Panc1 (cell line): Measurements from ENCODE around the gene NPFF. TPM values are rescaled to one million over a fixed set of nuclear protein-coding genes. Genes with fewer than 3 reads are reported as not detected.

Source experiments
- ATAC-seq: fragments of 200-7000 bp; cut with Tn5 transposase; 2 replicates; pipeline ENCODE4 v1.9.1; 2020; ENCODE audit warnings: mild to moderate bottlenecking, moderate library complexity
- Bru-seq: library from RNA; stranded (reverse); fragments of 400-500 nt; gene quantifications from one replicate; lab custom pipeline; 2021; lab: Mats Ljungman, UMichigan
- BruChase-seq, 2 experiments: library from RNA; stranded (reverse); fragments of 400-500 nt; gene quantifications; one replicate each; lab custom pipeline; 2021; lab: Mats Ljungman, UMichigan
- BruUV-seq: library from RNA; stranded (reverse); fragments of 400-500 nt; replicated peaks from 2 replicates; lab custom pipeline; 2021; lab: Mats Ljungman, UMichigan
- CTCF ChIA-PET: fragments of 300-600 bp; sonication (Branson Sonifier 250); formaldehyde crosslinking; loops from one replicate; lab custom pipeline; 2022; ENCODE audit warnings: antibody characterized with exemption; lab: Charles Lee
- POLR2A ChIA-PET: fragments of 300-600 bp; sonication (Branson Sonifier 250); formaldehyde crosslinking; loops from one replicate; lab custom pipeline; 2022; ENCODE audit warnings: antibody characterized with exemption; lab: Charles Lee
- DNase-seq: peaks from one replicate; pipeline ENCODE4 v3.0.0-alpha.2; 2010; ENCODE audit warnings: low read depth, low spot score
- H3K27ac ChIP-seq: 2 replicates; pipeline ENCODE4 v1.5.1; 2011; ENCODE audit warnings: mild to moderate bottlenecking, low read length, inconsistent platforms
- H3K27me3 ChIP-seq: fragments of 200-500 bp; sonication (Bioruptor generic); 2 replicates; pipeline ENCODE4 v1.6.0; 2014; ENCODE audit warnings: low read length, inconsistent platforms; ENCODE audit not compliant: control insufficient read depth, insufficient read depth
- H3K36me3 ChIP-seq: fragments of 200-500 bp; sonication (Bioruptor generic); 2 replicates; pipeline ENCODE4 v1.5.1; 2014; ENCODE audit warnings: inconsistent platforms, mild to moderate bottlenecking, low read length, moderate library complexity; ENCODE audit not compliant: control insufficient read depth, insufficient read depth
- H3K4me1 ChIP-seq: 2 replicates; pipeline ENCODE4 v1.5.1; 2011; ENCODE audit warnings: inconsistent platforms, mild to moderate bottlenecking, low read length, moderate library complexity; ENCODE audit not compliant: control insufficient read depth, insufficient read depth
- H3K4me3 ChIP-seq, 2 experiments: 2 replicates each; pipeline ENCODE4 v1.5.1; 2011 to 2012; ENCODE audit warnings: low read depth in 2 of 2, low read length in 2 of 2, mild to moderate bottlenecking in 2 of 2, inconsistent platforms in 1 of 2, moderate library complexity in 1 of 2
- H3K9me3 ChIP-seq: fragments of 200-500 bp; sonication (Bioruptor generic); 2 replicates; pipeline ENCODE4 v1.5.1; 2014; ENCODE audit warnings: low read depth, mild to moderate bottlenecking, inconsistent platforms, low read length, moderate library complexity; ENCODE audit not compliant: control insufficient read depth, insufficient read depth
- POLR2AphosphoS5 ChIP-seq: IDR thresholded peaks from 2 replicates; pipeline ENCODE4 v1.6.1; 2012; ENCODE audit warnings: mild to moderate bottlenecking, low read depth, low read length, moderate library complexity
- SIN3A ChIP-seq: IDR thresholded peaks from 2 replicates; pipeline ENCODE4 v1.6.1; 2012; ENCODE audit warnings: low read depth, mild to moderate bottlenecking, low read length, moderate library complexity, borderline replicate concordance; ENCODE audit not compliant: insufficient read depth
- TCF7L2 ChIP-seq: IDR thresholded peaks from 2 replicates; pipeline ENCODE4 v1.6.1; 2011; ENCODE audit warnings: mild to moderate bottlenecking, low read depth, low read length, inconsistent platforms
- in situ Hi-C: cut with HindIII; loops from 2 replicates; pipeline ENCODE4 v1.10.0; 2016; ENCODE audit warnings: low sequenced_read_pairs, low pct_unique_long_range_greater_than_20kb
- intact Hi-C: fragments of 100-400 bp; cut with micrococcal nuclease; formaldehyde crosslinking; loops from one replicate; pipeline ENCODE4 v1.10.0; 2022; ENCODE audit not compliant: unreplicated experiment
- long read RNA-seq: library from polyadenylated mRNA; unstranded; transcript quantifications from one replicate; pipeline ENCODE4 v2.0.0, GENCODE V29; 2021; ENCODE audit not compliant: unreplicated experiment
- polyA plus RNA-seq: library from polyadenylated mRNA; unstranded; fragments of >200 nt; gene quantifications from one replicate; pipeline ENCODE4 v1.2.1, GENCODE V29; 2012; ENCODE audit warnings: missing spikeins; ENCODE audit not compliant: insufficient read length
- total RNA-seq: library from RNA; stranded (reverse); gene quantifications from one replicate; pipeline ENCODE4 v1.2.1, GENCODE V29; 2021; ENCODE audit not compliant: unreplicated experiment
- TF ChIP-seq, protein P1 (sequence below): fragments of 450-650 bp; IDR thresholded peaks from 2 replicates; pipeline ENCODE4 v1.5.1; 2017; ENCODE audit warnings: mild to moderate bottlenecking
- TF ChIP-seq, protein P2 (sequence below), 2 experiments: IDR thresholded peaks; 2 replicates each; pipeline ENCODE4 v1.6.1; 2011 to 2012; ENCODE audit warnings: low read depth in 2 of 2, control low read depth in 1 of 2, low read length in 1 of 2, mild to moderate bottlenecking in 1 of 2, moderate library complexity in 1 of 2; ENCODE audit not compliant: insufficient read depth in 1 of 2

NPFF gene, protein sequence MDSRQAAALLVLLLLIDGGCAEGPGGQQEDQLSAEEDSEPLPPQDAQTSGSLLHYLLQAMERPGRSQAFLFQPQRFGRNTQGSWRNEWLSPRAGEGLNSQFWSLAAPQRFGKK
- total RNA-seq (not detected), Bru-seq, nascent RNA (percentile 67 among the genes with signal in this experiment), BruChase-seq, experiment 1, labeled RNA remaining after a 2-hour chase (percentile 89 among the genes with signal in this experiment), BruChase-seq, experiment 2, labeled RNA remaining after a 6-hour chase (percentile 81 among the genes with signal in this experiment)
- polyA plus RNA-seq, result not detected
- long read RNA-seq, partial matches to known transcripts, result 0 of 2 reads
- long read RNA-seq, other reads (novel, unspliced or antisense), result 2 of 2 reads

DNA sequence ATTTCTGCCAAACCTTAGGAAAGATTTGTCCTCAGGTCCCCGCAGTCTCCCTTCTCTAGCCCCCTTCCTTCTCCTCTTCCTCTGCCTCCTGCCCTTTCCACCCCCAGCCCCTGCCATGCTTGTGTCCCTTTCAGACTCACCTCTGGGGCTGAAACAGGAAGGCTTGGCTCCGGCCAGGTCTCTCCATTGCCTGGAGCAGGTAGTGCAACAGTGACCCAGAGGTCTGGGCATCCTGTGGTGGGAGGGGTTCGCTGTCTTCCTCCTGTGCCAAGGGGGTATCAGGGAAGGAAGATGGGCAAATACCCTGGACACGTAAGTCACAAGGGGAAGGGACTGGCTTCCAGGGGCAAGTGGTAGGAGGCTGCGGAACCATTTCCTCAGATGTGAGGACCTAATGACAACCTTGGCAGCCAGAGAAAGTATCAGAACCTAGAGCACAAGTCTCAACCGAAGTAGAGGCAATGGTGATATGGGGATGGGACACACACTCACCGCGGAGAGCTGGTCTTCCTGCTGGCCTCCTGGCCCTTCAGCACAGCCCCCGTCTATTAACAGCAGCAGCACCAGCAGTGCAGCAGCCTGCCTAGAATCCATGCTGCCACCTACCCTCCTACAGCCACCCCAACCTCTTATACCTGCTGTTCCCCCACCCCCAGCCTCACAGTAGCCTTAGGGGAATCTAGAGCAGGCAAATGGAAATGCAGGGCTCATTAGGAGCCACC lies at the start of gene NPFF:
Gene NPFF, minus strand, starts transcription at position 604 of the 722 bp plus-strand sequence. Its CDS starts 10 bp downstream, at position 594.
- TF ChIP-seq TCF7L2 (no peak), SIN3A (no peak), POLR2AphosphoS5 (no peak)
- TF ChIP-seq, protein P1, sequence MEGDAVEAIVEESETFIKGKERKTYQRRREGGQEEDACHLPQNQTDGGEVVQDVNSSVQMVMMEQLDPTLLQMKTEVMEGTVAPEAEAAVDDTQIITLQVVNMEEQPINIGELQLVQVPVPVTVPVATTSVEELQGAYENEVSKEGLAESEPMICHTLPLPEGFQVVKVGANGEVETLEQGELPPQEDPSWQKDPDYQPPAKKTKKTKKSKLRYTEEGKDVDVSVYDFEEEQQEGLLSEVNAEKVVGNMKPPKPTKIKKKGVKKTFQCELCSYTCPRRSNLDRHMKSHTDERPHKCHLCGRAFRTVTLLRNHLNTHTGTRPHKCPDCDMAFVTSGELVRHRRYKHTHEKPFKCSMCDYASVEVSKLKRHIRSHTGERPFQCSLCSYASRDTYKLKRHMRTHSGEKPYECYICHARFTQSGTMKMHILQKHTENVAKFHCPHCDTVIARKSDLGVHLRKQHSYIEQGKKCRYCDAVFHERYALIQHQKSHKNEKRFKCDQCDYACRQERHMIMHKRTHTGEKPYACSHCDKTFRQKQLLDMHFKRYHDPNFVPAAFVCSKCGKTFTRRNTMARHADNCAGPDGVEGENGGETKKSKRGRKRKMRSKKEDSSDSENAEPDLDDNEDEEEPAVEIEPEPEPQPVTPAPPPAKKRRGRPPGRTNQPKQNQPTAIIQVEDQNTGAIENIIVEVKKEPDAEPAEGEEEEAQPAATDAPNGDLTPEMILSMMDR, result no peak
- TF ChIP-seq, protein P2, sequence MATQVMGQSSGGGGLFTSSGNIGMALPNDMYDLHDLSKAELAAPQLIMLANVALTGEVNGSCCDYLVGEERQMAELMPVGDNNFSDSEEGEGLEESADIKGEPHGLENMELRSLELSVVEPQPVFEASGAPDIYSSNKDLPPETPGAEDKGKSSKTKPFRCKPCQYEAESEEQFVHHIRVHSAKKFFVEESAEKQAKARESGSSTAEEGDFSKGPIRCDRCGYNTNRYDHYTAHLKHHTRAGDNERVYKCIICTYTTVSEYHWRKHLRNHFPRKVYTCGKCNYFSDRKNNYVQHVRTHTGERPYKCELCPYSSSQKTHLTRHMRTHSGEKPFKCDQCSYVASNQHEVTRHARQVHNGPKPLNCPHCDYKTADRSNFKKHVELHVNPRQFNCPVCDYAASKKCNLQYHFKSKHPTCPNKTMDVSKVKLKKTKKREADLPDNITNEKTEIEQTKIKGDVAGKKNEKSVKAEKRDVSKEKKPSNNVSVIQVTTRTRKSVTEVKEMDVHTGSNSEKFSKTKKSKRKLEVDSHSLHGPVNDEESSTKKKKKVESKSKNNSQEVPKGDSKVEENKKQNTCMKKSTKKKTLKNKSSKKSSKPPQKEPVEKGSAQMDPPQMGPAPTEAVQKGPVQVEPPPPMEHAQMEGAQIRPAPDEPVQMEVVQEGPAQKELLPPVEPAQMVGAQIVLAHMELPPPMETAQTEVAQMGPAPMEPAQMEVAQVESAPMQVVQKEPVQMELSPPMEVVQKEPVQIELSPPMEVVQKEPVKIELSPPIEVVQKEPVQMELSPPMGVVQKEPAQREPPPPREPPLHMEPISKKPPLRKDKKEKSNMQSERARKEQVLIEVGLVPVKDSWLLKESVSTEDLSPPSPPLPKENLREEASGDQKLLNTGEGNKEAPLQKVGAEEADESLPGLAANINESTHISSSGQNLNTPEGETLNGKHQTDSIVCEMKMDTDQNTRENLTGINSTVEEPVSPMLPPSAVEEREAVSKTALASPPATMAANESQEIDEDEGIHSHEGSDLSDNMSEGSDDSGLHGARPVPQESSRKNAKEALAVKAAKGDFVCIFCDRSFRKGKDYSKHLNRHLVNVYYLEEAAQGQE (IDR thresholded peaks at IDR 0.05; ENCODE audit: insufficient read depth in 1 of 2, low read depth in 2 of 2, low read length in 1 of 2), result no peak
- Histone ChIP-seq H3K9me3 (no peaks in the 10 kb centered on the region), H3K27ac (no peak within 1 kb of the TSS), H3K4me1 (peaks cover 16% of the 10 kb centered on the region), H3K36me3 (no peaks in the 10 kb centered on the region; the same call in none of the 2 replicates), H3K27me3 (no peaks in the 10 kb centered on the region), H3K4me3 (no peak within 1 kb of the TSS)
- intact Hi-C loops (loop anchor here (5.0 kb wide), 1 partner anchor 185 kb away; the partner anchor contains the start of gene AAAS), in situ Hi-C loops (no loop called here)
- no TSS peak for BruUV-seq
- ATAC-seq (no peak), DNase-seq (no peak)
- ChIA-PET CTCF (no interaction called here), POLR2A (no interaction called here)

DNA sequence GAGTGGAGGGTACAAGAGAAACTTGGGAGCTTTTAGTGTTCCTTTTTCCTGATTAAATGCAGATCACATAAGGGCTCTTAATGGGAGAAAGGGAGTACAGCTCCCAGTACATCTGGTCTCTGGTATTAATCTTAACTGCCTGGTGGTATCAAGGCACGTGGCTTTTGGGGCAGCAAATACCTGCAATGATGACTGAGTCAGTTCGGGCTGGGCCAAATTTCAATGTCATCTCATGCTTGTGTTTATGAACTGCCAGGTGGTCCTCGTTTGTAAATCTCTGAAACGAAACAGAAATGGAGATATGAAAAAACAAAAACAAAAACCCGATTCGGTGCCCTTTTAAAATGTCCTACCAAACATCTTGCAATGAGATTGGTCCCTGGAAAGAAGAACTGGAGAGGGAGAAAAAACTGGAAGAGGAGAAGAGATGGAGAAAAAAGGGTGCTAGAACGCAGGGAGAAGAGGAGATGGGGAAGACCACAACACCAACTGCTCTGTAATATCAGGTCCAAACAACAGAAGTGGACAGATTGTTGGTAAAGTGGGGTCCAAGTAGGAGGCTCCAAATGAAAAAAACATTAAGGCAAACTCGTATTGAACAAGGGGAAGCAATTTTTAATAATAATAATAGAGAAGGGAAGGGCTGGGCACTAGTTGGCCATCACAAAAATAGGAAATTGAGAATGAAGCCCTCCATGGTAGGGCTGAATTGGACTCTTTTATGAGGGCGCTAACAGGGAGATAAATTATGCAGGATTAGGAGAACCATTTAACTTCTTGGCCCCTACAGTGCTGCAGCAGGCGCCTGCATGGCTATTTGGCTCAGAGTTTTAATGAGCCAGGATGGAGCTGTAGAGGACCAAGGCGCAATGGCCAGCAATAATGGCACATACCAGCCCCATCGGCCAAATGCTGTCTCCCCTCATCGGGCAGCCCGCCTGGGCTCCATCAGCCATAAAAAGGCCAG lies 45.4 kb upstream of the NPFF start:
- H3K27ac ChIP-seq, result no peak overlapping the region
- no peaks in the 10 kb centered on the region for H3K4me1 ChIP-seq
- intact Hi-C loops (no loop called here), in situ Hi-C loops (no loop called here)
- H3K27me3 ChIP-seq, result no peaks in the 10 kb centered on the region
- DNase-seq (no peak), ATAC-seq (no peak)
- H3K4me3 ChIP-seq, result no peak overlapping the region
- CTCF ChIA-PET, result interaction anchor here (1.0 kb wide), 1 partner anchor 9 kb away, joined by 3 read pairs; no protein-coding TSS in a partner anchor
- TF ChIP-seq TCF7L2, result no peak
- TF ChIP-seq POLR2AphosphoS5, result no peak
- no peak for TF ChIP-seq SIN3A
- TF ChIP-seq, protein P1, result no peak
- H3K36me3 ChIP-seq, result peaks cover 6% of the 10 kb centered on the region; the same call in 1 of the 2 replicates
- POLR2A ChIA-PET, result no interaction called here
- no peaks in the 10 kb centered on the region for H3K9me3 ChIP-seq
- BruUV-seq, result no TSS peak
